CD14-positive monocyte (primary cell): ENCODE measurements around the gene TRHDE. TPM values are rescaled to one million over a fixed set of nuclear protein-coding genes. Genes with fewer than 3 reads are reported as not detected.

Experiments
- DNase-seq, 3 donors: peaks; one replicate each; pipeline ENCODE4 v3.0.0-alpha.2; 2011 to 2022
- H2AFZ ChIP-seq: 2 replicates; pipeline ENCODE4 v1.6.0; 2012; ENCODE audit warnings: mild to moderate bottlenecking, low read depth, low read length, inconsistent platforms; ENCODE audit not compliant: insufficient read depth, poor library complexity, severe bottlenecking
- H3K27ac ChIP-seq, 2 donors: 1 replicate in 1 of 2; 2 replicates in 1 of 2; pipeline ENCODE4 v1.5.1; 2012 to 2013; ENCODE audit warnings: low read length in 2 of 2, control low read depth in 1 of 2, inconsistent platforms in 1 of 2, low read depth in 1 of 2, mild to moderate bottlenecking in 1 of 2
- H3K27me3 ChIP-seq, 2 donors: one replicate each; pipeline versions ENCODE4 v1.6.0 to v1.6.1; 2011 to 2013; ENCODE audit warnings: low read length in 2 of 2; ENCODE audit not compliant: control insufficient read depth in 2 of 2, insufficient read depth in 2 of 2
- H3K36me3 ChIP-seq, 2 donors: replicated peaks in 1 of 2; 1 replicate in 1 of 2; 2 replicates in 1 of 2; pipeline versions ENCODE4 v1.5.1 to v1.6.1; 2012 to 2013; ENCODE audit warnings: low read length in 2 of 2, control low read depth in 1 of 2, inconsistent platforms in 1 of 2, mild to moderate bottlenecking in 1 of 2; ENCODE audit not compliant: insufficient read depth in 2 of 2, control insufficient read depth in 1 of 2
- H3K4me1 ChIP-seq, 2 donors: 1 replicate in 1 of 2; 2 replicates in 1 of 2; pipeline versions ENCODE4 v1.5.1 to v1.6.1; 2012 to 2013; ENCODE audit warnings: low read length in 2 of 2, control low read depth in 1 of 2, inconsistent platforms in 1 of 2, mild to moderate bottlenecking in 1 of 2, moderate library complexity in 1 of 2; ENCODE audit not compliant: insufficient read depth in 2 of 2, control insufficient read depth in 1 of 2
- H3K4me2 ChIP-seq: replicated peaks from 2 replicates; pipeline ENCODE3; 2012; ENCODE audit warnings: low read length, moderate library complexity, mild to moderate bottlenecking; ENCODE audit not compliant: poor library complexity, severe bottlenecking; ENCODE audit errors: extremely low read depth
- H3K4me3 ChIP-seq, 3 experiments: fragments of 200-600 bp in 1 of 3; sonication (generic) in 1 of 3; replicated peaks in 1 of 3; 1 replicate in 2 of 3; 2 replicates in 1 of 3; pipeline ENCODE4 v1.5.1; 2011 to 2013; ENCODE audit warnings: low read length in 3 of 3, mild to moderate bottlenecking in 3 of 3, control low read depth in 2 of 3, low read depth in 2 of 3, inconsistent platforms in 1 of 3, moderate library complexity in 1 of 3
- H3K79me2 ChIP-seq: 2 replicates; pipeline ENCODE4 v1.6.0; 2012; ENCODE audit warnings: mild to moderate bottlenecking, control low read depth, inconsistent platforms, low read length, moderate library complexity; ENCODE audit not compliant: insufficient read depth
- H3K9ac ChIP-seq: 2 replicates; pipeline ENCODE4 v1.6.0; 2017; ENCODE audit warnings: low read length, mild to moderate bottlenecking; ENCODE audit not compliant: insufficient read depth, poor library complexity, severe bottlenecking
- H3K9me3 ChIP-seq, 2 donors: replicated peaks in 1 of 2; 1 replicate in 1 of 2; 2 replicates in 1 of 2; pipeline versions ENCODE4 v1.5.1 to v1.6.1; 2012 to 2013; ENCODE audit warnings: low read length in 2 of 2, control low read depth in 1 of 2; ENCODE audit not compliant: control insufficient read depth in 1 of 2, insufficient read depth in 1 of 2
- H4K20me1 ChIP-seq: 2 replicates; pipeline ENCODE4 v1.6.0; 2012; ENCODE audit warnings: mild to moderate bottlenecking, low read length, control low read depth, moderate library complexity; ENCODE audit not compliant: insufficient read depth
- H3K27ac Mint-ChIP-seq, 7 donors: one replicate each; pipeline ENCODE4 v1.8.0; 2020; ENCODE audit warnings: mild to moderate bottlenecking in 7 of 7, mixed read lengths in 7 of 7, moderate library complexity in 6 of 7, inconsistent platforms in 2 of 7
- H3K27me3 Mint-ChIP-seq, 3 donors: one replicate each; pipeline ENCODE4 v1.8.0; 2021 to 2022; ENCODE audit warnings: low read depth in 3 of 3, mild to moderate bottlenecking in 3 of 3, mixed read lengths in 3 of 3, moderate library complexity in 3 of 3, inconsistent platforms in 1 of 3
- H3K36me3 Mint-ChIP-seq, 2 donors: one replicate each; pipeline ENCODE4 v1.8.0; 2020; ENCODE audit warnings: mixed read lengths in 2 of 2, inconsistent platforms in 1 of 2, mild to moderate bottlenecking in 1 of 2
- H3K4me1 Mint-ChIP-seq: one replicate; pipeline ENCODE4 v1.8.0; 2020; ENCODE audit warnings: mild to moderate bottlenecking, mixed read lengths
- H3K4me3 Mint-ChIP-seq, 2 donors: one replicate each; pipeline ENCODE4 v1.8.0; 2020; ENCODE audit warnings: mild to moderate bottlenecking in 2 of 2, mixed read lengths in 2 of 2, moderate library complexity in 1 of 2
- H3K9me3 Mint-ChIP-seq, 7 donors: one replicate each; pipeline ENCODE4 v1.8.0; 2020 to 2022; ENCODE audit warnings: mixed read lengths in 7 of 7, mild to moderate bottlenecking in 6 of 7, moderate library complexity in 6 of 7, inconsistent platforms in 2 of 7
- WGBS: methylation state at CpG from one replicate; pipeline ENCODE4 v1.1.5; 2013; ENCODE audit warnings: missing lambda C conversion rate; ENCODE audit not compliant: insufficient coverage; 5-methylcytosine and 5-hydroxymethylcytosine counted together
- intact Hi-C, 2 donors: fragments of 100-400 bp; cut with micrococcal nuclease; formaldehyde crosslinking; loops; one replicate each; pipeline versions ENCODE4 v1.15.0 to v1.15.1; 2023
- polyA plus RNA-seq, 3 donors: library from polyadenylated mRNA; depleted of rRNA in 1 of 3; unstranded in 2 of 3; stranded (reverse) in 1 of 3; fragments of 300-500 nt in 2 of 3; fragments of >200 nt in 1 of 3; fragmentation: Illumina TruSeq in 2 of 3; gene quantifications; 1 replicate in 2 of 3; 2 replicates in 1 of 3; pipeline ENCODE4 v1.2.3, GENCODE V29; 2012 to 2021
- TF ChIP-seq, protein P1 (sequence below): fragments of 200-600 bp; IDR thresholded peaks from one replicate; pipeline ENCODE4 v1.8.0; 2022; ENCODE audit warnings: antibody characterized with exemption, mild to moderate bottlenecking

The TRHDE gene
- polyA plus RNA-seq, 3 donors, result not detected

DNA sequence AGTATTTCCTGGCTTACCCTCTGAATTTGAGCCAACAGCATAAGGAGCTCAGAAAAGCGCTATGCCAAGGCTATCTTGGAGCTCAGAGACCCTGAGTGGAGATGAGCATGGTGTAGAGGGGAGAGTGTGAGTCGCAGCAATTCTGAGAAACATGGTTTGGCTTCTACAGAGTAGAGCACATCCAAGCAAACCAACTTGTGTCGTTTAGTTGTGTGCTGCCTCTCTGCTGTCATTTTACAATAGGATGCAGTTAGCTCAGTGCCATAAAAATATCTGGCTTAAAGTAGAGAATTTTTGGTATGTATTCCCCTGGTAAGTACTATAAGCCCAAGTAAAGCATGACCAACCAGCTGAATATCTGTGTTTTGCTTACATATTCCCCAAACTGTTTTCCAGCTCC is 249.2 kb downstream of the TRHDE start:
- WGBS, result 100% methylated on average over 1 of the region's 3 CpGs
- no peak overlapping the region for H2AFZ ChIP-seq
- peaks cover 3 to 10% (median 9%) of the 10 kb centered on the region in 7 donors for H3K9me3 Mint-ChIP-seq
- DNase-seq, result no peak
- H3K27me3 Mint-ChIP-seq, result no peaks in the 10 kb centered on the region
- H3K27me3 ChIP-seq, result no peaks in the 10 kb centered on the region
- H3K36me3 Mint-ChIP-seq, result no peaks in the 10 kb centered on the region
- no peak overlapping the region for H3K4me3 Mint-ChIP-seq
- no peak overlapping the region for H3K27ac ChIP-seq
- H3K4me1 ChIP-seq, result no peaks in the 10 kb centered on the region
- peaks cover 0 to 6% of the 10 kb centered on the region in 2 donors for H3K9me3 ChIP-seq
- H4K20me1 ChIP-seq, result no peaks in the 10 kb centered on the region
- intact Hi-C loops, result no loop called here
- no peaks in the 10 kb centered on the region for H3K79me2 ChIP-seq
- H3K4me3 ChIP-seq, result no peak overlapping the region
- no peaks in the 10 kb centered on the region for H3K4me1 Mint-ChIP-seq
- no peaks in the 10 kb centered on the region for H3K36me3 ChIP-seq
- no peak overlapping the region for H3K9ac ChIP-seq
- no peak overlapping the region for H3K27ac Mint-ChIP-seq
- H3K4me2 ChIP-seq, result no peak overlapping the region
- TF ChIP-seq, protein P1, sequence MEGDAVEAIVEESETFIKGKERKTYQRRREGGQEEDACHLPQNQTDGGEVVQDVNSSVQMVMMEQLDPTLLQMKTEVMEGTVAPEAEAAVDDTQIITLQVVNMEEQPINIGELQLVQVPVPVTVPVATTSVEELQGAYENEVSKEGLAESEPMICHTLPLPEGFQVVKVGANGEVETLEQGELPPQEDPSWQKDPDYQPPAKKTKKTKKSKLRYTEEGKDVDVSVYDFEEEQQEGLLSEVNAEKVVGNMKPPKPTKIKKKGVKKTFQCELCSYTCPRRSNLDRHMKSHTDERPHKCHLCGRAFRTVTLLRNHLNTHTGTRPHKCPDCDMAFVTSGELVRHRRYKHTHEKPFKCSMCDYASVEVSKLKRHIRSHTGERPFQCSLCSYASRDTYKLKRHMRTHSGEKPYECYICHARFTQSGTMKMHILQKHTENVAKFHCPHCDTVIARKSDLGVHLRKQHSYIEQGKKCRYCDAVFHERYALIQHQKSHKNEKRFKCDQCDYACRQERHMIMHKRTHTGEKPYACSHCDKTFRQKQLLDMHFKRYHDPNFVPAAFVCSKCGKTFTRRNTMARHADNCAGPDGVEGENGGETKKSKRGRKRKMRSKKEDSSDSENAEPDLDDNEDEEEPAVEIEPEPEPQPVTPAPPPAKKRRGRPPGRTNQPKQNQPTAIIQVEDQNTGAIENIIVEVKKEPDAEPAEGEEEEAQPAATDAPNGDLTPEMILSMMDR, result no peak

DNA sequence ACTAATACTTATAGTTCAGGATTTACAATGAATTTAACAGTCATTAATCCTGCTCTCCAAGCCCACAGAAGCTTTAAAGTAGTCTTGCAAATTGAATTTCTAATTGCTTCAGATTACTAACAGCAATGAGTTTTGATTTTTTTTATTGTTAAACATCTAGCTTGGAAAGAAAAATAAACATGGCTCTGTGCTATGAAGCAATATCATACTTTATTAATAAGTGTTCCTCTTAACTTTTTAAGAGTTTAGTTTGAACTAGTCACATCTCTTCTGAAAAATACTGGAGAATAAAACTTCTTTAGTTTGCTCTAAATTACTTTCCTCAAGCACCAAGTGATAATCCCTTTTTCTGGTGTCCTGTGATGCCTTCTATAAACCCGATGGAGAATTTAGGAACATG is 250.2 kb downstream of the TRHDE start:
- no peak overlapping the region for H3K27ac Mint-ChIP-seq
- H3K4me2 ChIP-seq, result no peak overlapping the region
- DNase-seq, result no peak

More for the DNA sequence above, 250.2 kb downstream of the TRHDE start:
- Mint-ChIP-seq H3K9me3 (peaks cover 3 to 10% (median 9%) of the 10 kb centered on the region in 7 donors), H3K27me3 (no peaks in the 10 kb centered on the region), H3K4me3 (no peak overlapping the region), H3K36me3 (no peaks in the 10 kb centered on the region), H3K4me1 (no peaks in the 10 kb centered on the region)
- no peaks in the 10 kb centered on the region for H3K36me3 ChIP-seq
- H3K9ac ChIP-seq, result no peak overlapping the region
- peaks cover 0 to 6% of the 10 kb centered on the region in 2 donors for H3K9me3 ChIP-seq
- H4K20me1 ChIP-seq, result no peaks in the 10 kb centered on the region
- H3K27ac ChIP-seq, result no peak overlapping the region
- TF ChIP-seq, protein P1, result no peak
- H3K4me1 ChIP-seq, result no peaks in the 10 kb centered on the region
- no CpG with 5 or more reads among the region's 1 CpG for WGBS
- intact Hi-C loops, result no loop called here
- no peaks in the 10 kb centered on the region for H3K27me3 ChIP-seq
- no peak overlapping the region for H2AFZ ChIP-seq
- H3K4me3 ChIP-seq, result no peak overlapping the region
- H3K79me2 ChIP-seq, result no peaks in the 10 kb centered on the region
